ENCODE data around the gene ENAH.
"Not testable (repeated sequence)": the region's sequence is repeated elsewhere in the genome, so short reads cannot be mapped to it uniquely, and the experiment has no call there.

Gene ENAH

GRCh38 chr1:225525377-225525776, 127.5 kb downstream of the ENAH start:
- no peak for DNase-seq (ENCODE audit: low read depth)

GRCh38 chr1:225524570-225524969, 128.4 kb downstream of the ENAH start:
- no peak for DNase-seq (ENCODE audit: low read depth)

GRCh38 chr1:225523263-225523950, 129.5 kb downstream of the ENAH start:
- DNase-seq (ENCODE audit: low read depth): no peak

- DNase-seq (ENCODE audit: low read depth): no peak
These were observed 130.2 kb downstream of the ENAH start for GRCh38 chr1:225522588-225523262.

- no peak for DNase-seq (ENCODE audit: low read depth)
These were observed 132.2 kb downstream of the ENAH start for GRCh38 chr1:225520587-225521227.

- DNase-seq (ENCODE audit: low read depth): no peak
These were observed 133.6 kb downstream of the ENAH start for GRCh38 chr1:225519166-225519863.

GRCh38 chr1:225517697-225518096, 135.2 kb downstream of the ENAH start:
- DNase-seq (ENCODE audit: low read depth): no peak

- DNase-seq (ENCODE audit: low read depth): no peak
These were observed 135.7 kb downstream of the ENAH start for GRCh38 chr1:225517221-225517620.

GRCh38 chr1:225514671-225515081, 138.2 kb downstream of the ENAH start:
- DNase-seq (ENCODE audit: low read depth): no peak

GRCh38 chr1:225513576-225513975, 139.3 kb downstream of the ENAH start:
- not testable (repeated sequence) for DNase-seq (ENCODE audit: low read depth)

- DNase-seq (ENCODE audit: low read depth): no peak
These were observed 141.0 kb downstream of the ENAH start for GRCh38 chr1:225511828-225512381.

GRCh38 chr1:225510740-225511139, 142.2 kb downstream of the ENAH start:
- not testable (repeated sequence) for DNase-seq (ENCODE audit: low read depth)

- no peak for DNase-seq (ENCODE audit: low read depth)
These were observed 143.2 kb downstream of the ENAH start for GRCh38 chr1:225509770-225510169.

- DNase-seq (ENCODE audit: low read depth): no peak
These were observed 143.6 kb downstream of the ENAH start for GRCh38 chr1:225509376-225509707.

- DNase-seq (ENCODE audit: low read depth): no peak
These were observed 144.2 kb downstream of the ENAH start for GRCh38 chr1:225508538-225509375.

- DNase-seq (ENCODE audit: low read depth): no peak
These were observed 146.2 kb downstream of the ENAH start for GRCh38 chr1:225506727-225507126.

- DNase-seq (ENCODE audit: low read depth): no peak
These were observed 148.1 kb downstream of the ENAH start for GRCh38 chr1:225504776-225505175.

- no peak for DNase-seq (ENCODE audit: low read depth)
These were observed 152.2 kb downstream of the ENAH start for GRCh38 chr1:225500624-225501192.

- no peak for DNase-seq (ENCODE audit: low read depth)
These were observed 154.3 kb downstream of the ENAH start for GRCh38 chr1:225498549-225499136.

- no peak for DNase-seq (ENCODE audit: low read depth)
These were observed 158.0 kb downstream of the ENAH start for GRCh38 chr1:225494789-225495359.
